Measurements from ENCODE around the gene MAN1C1.

- no peak for TF ChIP-seq CTCF (IDR thresholded peaks at IDR 0.05)
- TF ChIP-seq EP300 (IDR thresholded peaks at IDR 0.05), result no peak
- no peak for TF ChIP-seq POLR2A (IDR thresholded peaks at IDR 0.05)
Measured at GRCh38 chr1:25739341-25739740, 122.8 kb downstream of the MAN1C1 start.
